ENCODE data around the gene ELOB. TPM values are rescaled to one million over a fixed set of nuclear protein-coding genes. Genes with fewer than 3 reads are reported as not detected.

The ELOB gene
- total RNA-seq, 1 experiment from 2014 or later, result 259 TPM

GRCh38 chr16:2762711-2763110 is 14.4 kb downstream of the ELOB start:
- CTCF ChIA-PET, result no interaction called here
- Histone ChIP-seq H3K9me3 (ENCODE audit: insufficient read depth, low read depth) (no peaks in the 10 kb centered on the region), H3K36me3 (ENCODE audit: low read depth) (peaks cover 77% of the 10 kb centered on the region), H3K27ac (no peak overlapping the region), H3K9me2 (ENCODE audit: insufficient read depth) (no peaks in the 10 kb centered on the region), H2AFZ (no peak overlapping the region), H3F3A (ENCODE audit: insufficient read depth, low read depth) (peaks cover 85% of the 10 kb centered on the region), H3K4me3 (no peak overlapping the region), H3K4me1 (replicated peaks; ENCODE audit: insufficient read depth) (no peaks in the 10 kb centered on the region), H4K20me1 (ENCODE audit: insufficient read depth) (peaks cover 84% of the 10 kb centered on the region), H3K27me3 (ENCODE audit: insufficient read depth, low read depth) (no peaks in the 10 kb centered on the region), H3K4me2 (no peak overlapping the region), H3K79me2 (ENCODE audit: low read depth) (peaks cover 99% of the 10 kb centered on the region)
- BruUV-seq (replicated peaks), result no TSS peak
- POLR2A ChIA-PET (ENCODE audit: unreplicated experiment), result no interaction called here
- TF ChIP-seq EZH2 (IDR thresholded peaks at IDR 0.05; ENCODE audit: low read depth) (no peak), CTCF (conservative IDR thresholded peaks at IDR 0.05) (no peak)
- intact Hi-C loops (cut with micrococcal nuclease; ENCODE audit: unreplicated experiment), result no loop called here
- no peak for DNase-seq

GRCh38 chr16:2761886-2762583 is 15.0 kb downstream of the ELOB start:
- BruUV-seq (replicated peaks), result no TSS peak
- H3K79me2 ChIP-seq (ENCODE audit: low read depth), result peaks cover 99% of the 10 kb centered on the region
- peaks cover 83% of the 10 kb centered on the region for H3F3A ChIP-seq (ENCODE audit: insufficient read depth, low read depth)
- intact Hi-C loops (cut with micrococcal nuclease; ENCODE audit: unreplicated experiment), result no loop called here
- ChIA-PET POLR2A (ENCODE audit: unreplicated experiment) (no interaction called here), CTCF (no interaction called here)
- H3K27ac ChIP-seq, result no peak overlapping the region
- H3K9me2 ChIP-seq (ENCODE audit: insufficient read depth), result no peaks in the 10 kb centered on the region
- TF ChIP-seq EZH2 (IDR thresholded peaks at IDR 0.05; ENCODE audit: low read depth) (no peak), CTCF (conservative IDR thresholded peaks at IDR 0.05) (no peak)
- DNase-seq, result no peak
- no peak overlapping the region for H2AFZ ChIP-seq
- no peaks in the 10 kb centered on the region for H3K9me3 ChIP-seq (ENCODE audit: insufficient read depth, low read depth)
- no peak overlapping the region for H3K4me3 ChIP-seq
- H3K4me1 ChIP-seq (replicated peaks; ENCODE audit: insufficient read depth), result no peaks in the 10 kb centered on the region
- H3K27me3 ChIP-seq (ENCODE audit: insufficient read depth, low read depth), result no peaks in the 10 kb centered on the region
- H4K20me1 ChIP-seq (ENCODE audit: insufficient read depth), result peaks cover 84% of the 10 kb centered on the region
- H3K36me3 ChIP-seq (ENCODE audit: low read depth), result peaks cover 80% of the 10 kb centered on the region
- no peak overlapping the region for H3K4me2 ChIP-seq

- no peak overlapping the region for H2AFZ ChIP-seq
- H3K4me3 ChIP-seq, result no peak overlapping the region
- no peak overlapping the region for H3K4me2 ChIP-seq
- no peak for TF ChIP-seq EZH2 (IDR thresholded peaks at IDR 0.05; ENCODE audit: low read depth)
- TF ChIP-seq CTCF (conservative IDR thresholded peaks at IDR 0.05), result no peak
- H3K36me3 ChIP-seq (ENCODE audit: low read depth), result peaks cover 75% of the 10 kb centered on the region
- H3K27me3 ChIP-seq (ENCODE audit: insufficient read depth, low read depth), result no peaks in the 10 kb centered on the region
- POLR2A ChIA-PET (ENCODE audit: unreplicated experiment), result no interaction called here
- no peaks in the 10 kb centered on the region for H3K4me1 ChIP-seq (replicated peaks; ENCODE audit: insufficient read depth)
- H3K9me2 ChIP-seq (ENCODE audit: insufficient read depth), result no peaks in the 10 kb centered on the region
- CTCF ChIA-PET, result no interaction called here
- DNase-seq, result no peak
- H3K27ac ChIP-seq, result no peak overlapping the region
- peaks cover 83% of the 10 kb centered on the region for H3F3A ChIP-seq (ENCODE audit: insufficient read depth, low read depth)
- peaks cover 86% of the 10 kb centered on the region for H4K20me1 ChIP-seq (ENCODE audit: insufficient read depth)
- peaks cover 99% of the 10 kb centered on the region for H3K79me2 ChIP-seq (ENCODE audit: low read depth)
- no TSS peak for BruUV-seq (replicated peaks)
- H3K9me3 ChIP-seq (ENCODE audit: insufficient read depth, low read depth), result no peaks in the 10 kb centered on the region
- intact Hi-C loops (cut with micrococcal nuclease; ENCODE audit: unreplicated experiment), result no loop called here
Measured at GRCh38 chr16:2761472-2761871, 15.6 kb downstream of the ELOB start.
